ENCODE measurements around the gene PLCD3. TPM values are rescaled to one million over a fixed set of nuclear protein-coding genes. Genes with fewer than 3 reads are reported as not detected.
A peak's percentile ranks its signal among the peaks of the same experiment; 100 is the strongest.

The PLCD3 gene
- total and polyA plus RNA-seq, 2 of the 13 experiments (the other 11 are each of a cell fraction or from before 2014, with no cell fraction given): 11.3 to 39.1 TPM

DNA sequence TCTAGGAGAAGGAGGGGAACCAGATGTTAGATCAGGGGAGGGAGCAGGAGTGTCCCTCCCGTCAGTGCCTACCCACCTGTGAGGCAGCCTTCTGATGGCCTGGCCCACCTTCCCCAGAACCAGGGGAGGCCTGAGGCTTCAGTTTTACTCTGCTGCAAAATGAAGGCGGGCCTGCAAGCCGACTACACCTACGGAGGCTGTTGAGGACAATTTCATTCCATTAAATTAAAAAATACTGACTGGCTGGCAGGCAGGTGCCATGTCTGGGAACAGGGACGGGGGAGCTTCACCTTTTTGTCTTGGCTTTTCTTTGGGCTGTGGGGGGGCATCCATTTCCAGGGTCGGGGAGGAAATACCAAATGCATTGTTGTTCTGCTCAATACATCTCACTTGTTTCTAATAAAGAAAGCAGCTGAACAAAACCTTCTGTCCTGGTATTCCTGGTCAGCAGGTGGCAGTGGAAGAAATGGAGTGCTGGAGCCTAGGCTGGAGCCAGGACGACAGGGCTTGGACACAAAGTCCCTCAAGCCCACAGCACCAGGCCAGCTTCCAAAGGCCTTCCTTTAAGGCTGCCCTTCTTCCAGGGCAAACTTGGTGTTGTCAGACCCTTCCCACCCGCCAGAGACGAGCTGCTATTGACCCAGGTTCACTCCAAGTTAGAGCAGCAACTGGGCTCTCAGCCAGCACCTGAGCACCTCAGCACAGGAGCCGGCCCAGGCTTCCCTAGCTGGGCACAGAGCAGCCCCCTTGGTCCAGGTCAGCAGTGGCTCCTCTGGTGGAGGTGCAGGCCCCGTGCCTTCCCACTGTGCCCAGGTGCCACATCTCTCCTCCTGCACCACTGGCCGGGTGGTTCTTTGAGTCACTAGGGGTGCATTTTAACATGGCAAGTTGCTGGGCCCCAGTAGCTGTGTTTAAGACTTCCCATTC is 23.5 kb downstream of the PLCD3 start (continued):
- TF ChIP-seq, protein P1, sequence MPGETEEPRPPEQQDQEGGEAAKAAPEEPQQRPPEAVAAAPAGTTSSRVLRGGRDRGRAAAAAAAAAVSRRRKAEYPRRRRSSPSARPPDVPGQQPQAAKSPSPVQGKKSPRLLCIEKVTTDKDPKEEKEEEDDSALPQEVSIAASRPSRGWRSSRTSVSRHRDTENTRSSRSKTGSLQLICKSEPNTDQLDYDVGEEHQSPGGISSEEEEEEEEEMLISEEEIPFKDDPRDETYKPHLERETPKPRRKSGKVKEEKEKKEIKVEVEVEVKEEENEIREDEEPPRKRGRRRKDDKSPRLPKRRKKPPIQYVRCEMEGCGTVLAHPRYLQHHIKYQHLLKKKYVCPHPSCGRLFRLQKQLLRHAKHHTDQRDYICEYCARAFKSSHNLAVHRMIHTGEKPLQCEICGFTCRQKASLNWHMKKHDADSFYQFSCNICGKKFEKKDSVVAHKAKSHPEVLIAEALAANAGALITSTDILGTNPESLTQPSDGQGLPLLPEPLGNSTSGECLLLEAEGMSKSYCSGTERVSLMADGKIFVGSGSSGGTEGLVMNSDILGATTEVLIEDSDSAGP (CRISPR knock-in tag; IDR thresholded peaks at IDR 0.05; ENCODE audit: borderline replicate concordance): peak; percentile 40; the same call in 1 of the 2 replicates
- no peak for TF ChIP-seq HOXA5 (CRISPR knock-in tag; IDR thresholded peaks at IDR 0.05)
- no peak for TF ChIP-seq BRD4 (CRISPR knock-in tag; IDR thresholded peaks at IDR 0.05)
- no peak for TF ChIP-seq NFATC3 (CRISPR knock-in tag; IDR thresholded peaks at IDR 0.05)
- no peak for TF ChIP-seq YY1 (IDR thresholded peaks at IDR 0.05; ENCODE audit: insufficient read depth, insufficient replicate concordance, low read depth, low read length)
- no peak for TF ChIP-seq ZZZ3 (CRISPR knock-in tag; IDR thresholded peaks at IDR 0.05; ENCODE audit: borderline replicate concordance)
- TF ChIP-seq YEATS2 (CRISPR knock-in tag; IDR thresholded peaks at IDR 0.05; ENCODE audit: borderline replicate concordance): no peak
- TF ChIP-seq, protein P2, sequence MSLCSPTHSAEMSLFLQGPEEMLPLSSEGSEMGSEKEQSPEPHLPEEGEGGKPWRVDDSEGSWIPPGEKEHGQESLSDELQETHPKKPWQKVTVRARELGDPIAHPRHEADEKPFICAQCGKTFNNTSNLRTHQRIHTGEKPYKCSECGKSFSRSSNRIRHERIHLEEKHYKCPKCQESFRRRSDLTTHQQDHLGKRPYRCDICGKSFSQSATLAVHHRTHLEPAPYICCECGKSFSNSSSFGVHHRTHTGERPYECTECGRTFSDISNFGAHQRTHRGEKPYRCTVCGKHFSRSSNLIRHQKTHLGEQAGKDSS (CRISPR knock-in tag; IDR thresholded peaks at IDR 0.05; ENCODE audit: borderline replicate concordance, low read depth): no peak
- TF ChIP-seq XRCC5 (optimal IDR thresholded peaks at IDR 0.05; ENCODE audit: low read length): no peak
- no peak for TF ChIP-seq SKI (IDR thresholded peaks at IDR 0.05; ENCODE audit: partially characterized antibody)
- no peak for TF ChIP-seq ZC3H4 (CRISPR knock-in tag; IDR thresholded peaks at IDR 0.05; ENCODE audit: borderline replicate concordance)
- no peak for TF ChIP-seq ZNF75D (CRISPR knock-in tag; IDR thresholded peaks at IDR 0.05; ENCODE audit: borderline replicate concordance)
- TF ChIP-seq, protein P3, sequence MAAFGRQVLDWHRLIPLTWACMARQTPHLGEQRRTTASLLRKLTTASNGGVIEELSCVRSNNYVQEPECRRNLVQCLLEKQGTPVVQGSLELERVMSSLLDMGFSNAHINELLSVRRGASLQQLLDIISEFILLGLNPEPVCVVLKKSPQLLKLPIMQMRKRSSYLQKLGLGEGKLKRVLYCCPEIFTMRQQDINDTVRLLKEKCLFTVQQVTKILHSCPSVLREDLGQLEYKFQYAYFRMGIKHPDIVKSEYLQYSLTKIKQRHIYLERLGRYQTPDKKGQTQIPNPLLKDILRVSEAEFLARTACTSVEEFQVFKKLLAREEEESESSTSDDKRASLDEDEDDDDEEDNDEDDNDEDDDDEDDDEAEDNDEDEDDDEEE (CRISPR knock-in tag; IDR thresholded peaks at IDR 0.05): 0 out of 2 replicates have a peak, but pooled peaks have one; percentile 23
- TF ChIP-seq, protein P4, sequence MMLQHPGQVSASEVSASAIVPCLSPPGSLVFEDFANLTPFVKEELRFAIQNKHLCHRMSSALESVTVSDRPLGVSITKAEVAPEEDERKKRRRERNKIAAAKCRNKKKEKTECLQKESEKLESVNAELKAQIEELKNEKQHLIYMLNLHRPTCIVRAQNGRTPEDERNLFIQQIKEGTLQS (CRISPR knock-in tag; IDR thresholded peaks at IDR 0.05): no peak
- no peak for TF ChIP-seq PRPF4 (IDR thresholded peaks at IDR 0.05; ENCODE audit: low read depth, low read length, poor library complexity, severe bottlenecking)
- no peak; the same call in 1 of the 2 replicates for TF ChIP-seq ZNF3 (CRISPR knock-in tag; IDR thresholded peaks at IDR 0.05)
- peak; percentile 60 for TF ChIP-seq RAD21 (CRISPR knock-in tag; IDR thresholded peaks at IDR 0.05)
- TF ChIP-seq MIER3 (CRISPR knock-in tag; IDR thresholded peaks at IDR 0.05; ENCODE audit: borderline replicate concordance): no peak
- 0 out of 2 replicates have a peak, but pooled peaks have one; percentile 24 for TF ChIP-seq PHF8 (CRISPR knock-in tag; IDR thresholded peaks at IDR 0.05)
- TF ChIP-seq ZNF850 (CRISPR knock-in tag; conservative IDR thresholded peaks at IDR 0.05): no peak
- TF ChIP-seq, protein P5, sequence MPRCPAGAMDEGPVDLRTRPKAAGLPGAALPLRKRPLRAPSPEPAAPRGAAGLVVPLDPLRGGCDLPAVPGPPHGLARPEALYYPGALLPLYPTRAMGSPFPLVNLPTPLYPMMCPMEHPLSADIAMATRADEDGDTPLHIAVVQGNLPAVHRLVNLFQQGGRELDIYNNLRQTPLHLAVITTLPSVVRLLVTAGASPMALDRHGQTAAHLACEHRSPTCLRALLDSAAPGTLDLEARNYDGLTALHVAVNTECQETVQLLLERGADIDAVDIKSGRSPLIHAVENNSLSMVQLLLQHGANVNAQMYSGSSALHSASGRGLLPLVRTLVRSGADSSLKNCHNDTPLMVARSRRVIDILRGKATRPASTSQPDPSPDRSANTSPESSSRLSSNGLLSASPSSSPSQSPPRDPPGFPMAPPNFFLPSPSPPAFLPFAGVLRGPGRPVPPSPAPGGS (CRISPR knock-in tag; IDR thresholded peaks at IDR 0.05): 0 out of 2 replicates have a peak, but pooled peaks have one; percentile 39
- TF ChIP-seq SRF (IDR thresholded peaks at IDR 0.05; ENCODE audit: low read depth, low read length): no peak
- TF ChIP-seq FOXP1 (IDR thresholded peaks at IDR 0.05): no peak
- no peak for TF ChIP-seq FOXP1 (CRISPR knock-in tag; IDR thresholded peaks at IDR 0.05)
